IMR-90 (cell line): ENCODE data around the gene DMAC1. TPM values are rescaled to one million over a fixed set of nuclear protein-coding genes. Genes with fewer than 3 reads are reported as not detected.

ENCODE experiments used
- ATAC-seq: fragments of 200-7000 bp; cut with Tn5 transposase; 2 replicates; pipeline ENCODE4 v1.9.1; 2020; ENCODE audit warnings: low read depth, mild to moderate bottlenecking, moderate library complexity
- BruUV-seq: library from RNA; stranded (reverse); fragments of 400-500 nt; replicated peaks from 2 replicates; lab custom pipeline; 2021; lab: Mats Ljungman, UMichigan
- CTCF ChIA-PET: fragments of 300-600 bp; formaldehyde crosslinking; extraction: SDS; loops from one replicate; lab custom pipeline; 2021; ENCODE audit warnings: antibody characterized with exemption; lab: Yijun Ruan, JAX
- POLR2A ChIA-PET: fragments of 300-600 bp; sonication (Branson Sonifier 250); formaldehyde crosslinking; loops from one replicate; lab custom pipeline; 2022; ENCODE audit warnings: antibody characterized with exemption; ENCODE audit not compliant: unreplicated experiment; lab: Charles Lee
- DNase-seq: peaks from one replicate; pipeline ENCODE4 v3.0.0; 2013
- H2AFZ ChIP-seq: replicated peaks from 2 replicates; pipeline ENCODE3; 2013; ENCODE audit warnings: low read length, mild to moderate bottlenecking; ENCODE audit not compliant: poor library complexity
- H2AK5ac ChIP-seq: 2 replicates; pipeline ENCODE4 v1.6.1; 2013; ENCODE audit warnings: low read depth, low read length, inconsistent platforms
- H2AK9ac ChIP-seq: replicated peaks from 2 replicates; pipeline ENCODE3; 2013; ENCODE audit warnings: mild to moderate bottlenecking, low read depth, low read length, moderate library complexity; ENCODE audit not compliant: poor library complexity
- H2BK120ac ChIP-seq: 2 replicates; pipeline ENCODE4 v1.6.1; 2013; ENCODE audit warnings: low read depth, low read length, inconsistent platforms
- H2BK15ac ChIP-seq: 3 replicates; pipeline ENCODE4 v1.6.1; 2013; ENCODE audit warnings: low read depth, low read length, inconsistent platforms
- H2BK20ac ChIP-seq: 2 replicates; pipeline ENCODE4 v1.6.1; 2013; ENCODE audit warnings: low read depth, mild to moderate bottlenecking, inconsistent platforms, low read length, moderate library complexity
- H2BK5ac ChIP-seq: 2 replicates; pipeline ENCODE4 v1.6.1; 2013; ENCODE audit warnings: mild to moderate bottlenecking, low read depth, low read length, inconsistent platforms; ENCODE audit not compliant: poor library complexity, severe bottlenecking
- H3K14ac ChIP-seq: replicated peaks from 2 replicates; pipeline ENCODE4 v1.6.1; 2013; ENCODE audit warnings: low read depth, low read length, inconsistent platforms
- H3K18ac ChIP-seq: 2 replicates; pipeline ENCODE4 v1.6.1; 2013; ENCODE audit warnings: low read depth, low read length, control low read depth
- H3K23ac ChIP-seq: 2 replicates; pipeline ENCODE4 v1.6.1; 2013; ENCODE audit warnings: low read depth, low read length, inconsistent platforms
- H3K27ac ChIP-seq: 2 replicates; pipeline ENCODE4 v1.5.1; 2013; ENCODE audit warnings: mild to moderate bottlenecking, control low read depth, low read length; ENCODE audit not compliant: insufficient read depth
- H3K27me3 ChIP-seq: 2 replicates; pipeline ENCODE4 v1.6.1; 2013; ENCODE audit warnings: low read length; ENCODE audit not compliant: control insufficient read depth, insufficient read depth
- H3K36me3 ChIP-seq: 2 replicates; pipeline ENCODE4 v1.6.1; 2013; ENCODE audit warnings: low read length, mixed read lengths; ENCODE audit not compliant: control insufficient read depth, insufficient read depth
- H3K4ac ChIP-seq: 2 replicates; pipeline ENCODE4 v1.6.1; 2013; ENCODE audit warnings: low read depth, low read length, inconsistent platforms
- H3K4me1 ChIP-seq: 2 replicates; pipeline ENCODE4 v1.6.1; 2013; ENCODE audit warnings: low read length, mixed read lengths; ENCODE audit not compliant: control insufficient read depth, insufficient read depth
- H3K4me2 ChIP-seq: 2 replicates; pipeline ENCODE4 v1.6.1; 2013; ENCODE audit warnings: low read depth, mild to moderate bottlenecking, control low read depth, low read length, moderate library complexity
- H3K4me3 ChIP-seq: 2 replicates; pipeline ENCODE4 v1.5.1; 2013; ENCODE audit warnings: low read depth, mild to moderate bottlenecking, control low read depth, low read length, moderate library complexity; ENCODE audit not compliant: insufficient read depth
- H3K56ac ChIP-seq: 2 replicates; pipeline ENCODE4 v1.6.1; 2013; ENCODE audit warnings: low read length, inconsistent platforms; ENCODE audit not compliant: insufficient read depth; ENCODE audit errors: extremely low read depth
- H3K79me1 ChIP-seq, 2 experiments: 2 replicates each; pipeline ENCODE4 v1.6.1; 2013; ENCODE audit warnings: low read length in 2 of 2, inconsistent platforms in 1 of 2, low read depth in 1 of 2
- H3K9ac ChIP-seq: 2 replicates; pipeline ENCODE4 v1.6.1; 2013; ENCODE audit warnings: low read depth, low read length, control low read depth
- H3K9me1 ChIP-seq: 2 replicates; pipeline ENCODE4 v1.6.1; 2013; ENCODE audit warnings: low read length, inconsistent platforms; ENCODE audit not compliant: insufficient read depth
- H3K9me3 ChIP-seq: 2 replicates; pipeline ENCODE4 v1.6.1; 2013; ENCODE audit warnings: low read length; ENCODE audit not compliant: control insufficient read depth, insufficient read depth
- H4K20me1 ChIP-seq: 2 replicates; pipeline ENCODE4 v1.6.1; 2013; ENCODE audit warnings: low read length, inconsistent platforms; ENCODE audit not compliant: insufficient read depth
- H4K5ac ChIP-seq: 2 replicates; pipeline ENCODE4 v1.6.1; 2013; ENCODE audit warnings: mild to moderate bottlenecking, low read depth, low read length, control low read depth
- H4K8ac ChIP-seq, 2 experiments: 2 replicates each; pipeline ENCODE4 v1.6.1; 2013; ENCODE audit warnings: low read depth in 2 of 2, low read length in 2 of 2, control low read depth in 1 of 2, inconsistent platforms in 1 of 2
- H4K91ac ChIP-seq: 2 replicates; pipeline ENCODE4 v1.6.1; 2013; ENCODE audit warnings: low read depth, low read length, inconsistent platforms; ENCODE audit not compliant: insufficient read depth
- MXI1 ChIP-seq: IDR thresholded peaks from 2 replicates; pipeline ENCODE4 v1.6.1; 2012; ENCODE audit warnings: low read depth, mild to moderate bottlenecking, low read length, moderate library complexity, borderline replicate concordance
- POLR2A ChIP-seq: IDR thresholded peaks from 2 replicates; pipeline ENCODE4 v1.6.1; 2012; ENCODE audit warnings: mild to moderate bottlenecking, low read depth, low read length
- RAD21 ChIP-seq: IDR thresholded peaks from 2 replicates; pipeline ENCODE4 v1.6.1; 2012; ENCODE audit warnings: low read length, improper control_type of control experiment
- WGBS, 2 experiments: methylation state at CpG; one replicate each; pipeline versions ENCODE4 v1.1.5 to v1.1.7; 2013; ENCODE audit warnings: missing lambda C conversion rate in 2 of 2; ENCODE audit not compliant: insufficient read length in 1 of 2; ENCODE audit errors: extremely low coverage in 2 of 2; 5-methylcytosine and 5-hydroxymethylcytosine counted together
- dilution Hi-C: fragments of 300-500 bp; cut with HindIII; formaldehyde crosslinking; loops from one replicate; pipeline ENCODE4 v1.14.3; 2018; ENCODE audit warnings: low sequenced_read_pairs; ENCODE audit not compliant: unreplicated experiment
- in situ Hi-C: fragments of 300-500 bp; cut with MboI; formaldehyde crosslinking; loops from 3 replicates; pipeline ENCODE4 v1.14.3; 2019; ENCODE audit warnings: low sequenced_read_pairs, inconsistent platforms, mixed read lengths
- intact Hi-C: fragments of 100-400 bp; cut with micrococcal nuclease; formaldehyde crosslinking; loops from 2 replicates; pipeline ENCODE4 v1.10.0; 2022
- polyA plus RNA-seq, 3 experiments: library from polyadenylated mRNA; depleted of rRNA; stranded (reverse); fragments of >200 nt; gene quantifications; 2 replicates each; pipeline ENCODE4 v1.2.3, GENCODE V29; 2012; ENCODE audit warnings: low replicate concordance in 1 of 3
- total RNA-seq: library from RNA; depleted of rRNA; stranded (reverse); fragments of >200 nt; gene quantifications from 2 replicates; pipeline ENCODE4 v1.2.3, GENCODE V29; 2012
- TF ChIP-seq, protein P1 (sequence below): conservative IDR thresholded peaks from 2 replicates; pipeline ENCODE4 v1.5.1; 2012; ENCODE audit warnings: mild to moderate bottlenecking, low read depth, low read length, improper control_type of control experiment

DMAC1 gene
- total and polyA plus RNA-seq, 2 of the 4 experiments (the other 2 are of a cell fraction): 8.1 to 14.5 TPM

DNA sequence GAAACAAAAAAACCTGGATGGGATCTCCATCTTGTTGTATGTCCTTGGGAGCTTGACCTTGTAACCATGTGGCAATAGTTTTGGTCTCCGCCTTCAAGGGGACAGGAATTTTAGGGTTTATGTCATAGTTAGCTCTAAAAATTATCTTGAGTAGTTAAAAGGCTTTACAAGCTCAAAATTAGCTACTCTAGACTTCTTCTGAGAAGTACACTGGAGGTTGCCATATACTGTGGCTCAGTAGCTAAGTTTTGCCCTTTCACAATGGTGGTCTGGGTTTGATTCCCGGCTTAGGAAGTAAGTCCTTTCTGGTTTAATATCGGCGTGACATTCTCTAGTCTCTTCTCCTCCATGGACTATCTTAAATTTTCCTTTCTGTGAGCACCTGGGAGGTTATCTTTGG lies 48.9 kb upstream of the DMAC1 start:
- no peaks in the 10 kb centered on the region for H3K9me3 ChIP-seq
- in situ Hi-C loops: no loop called here
- no CpG with 5 or more reads among the region's 4 CpGs for WGBS, 2 experiments

More for the DNA sequence above, 48.9 kb upstream of the DMAC1 start:
- Histone ChIP-seq H2AK9ac (no peak overlapping the region), H3K4me1 (no peaks in the 10 kb centered on the region), H3K36me3 (no peaks in the 10 kb centered on the region), H3K4ac (no peak overlapping the region), H2BK120ac (no peak overlapping the region), H3K27me3 (no peaks in the 10 kb centered on the region), H3K4me3 (no peak overlapping the region), H3K9ac (no peak overlapping the region), H4K20me1 (no peaks in the 10 kb centered on the region), H4K5ac (no peak overlapping the region), H3K23ac (no peak overlapping the region), H2BK5ac (no peak overlapping the region), H4K91ac (no peak overlapping the region), H2AFZ (no peak overlapping the region), H3K14ac (no peak overlapping the region), H3K79me1 (no peaks in the 10 kb centered on the region), H3K4me2 (no peak overlapping the region), H2BK15ac (no peak overlapping the region), H3K56ac (no peak overlapping the region), H3K27ac (no peak overlapping the region), H3K9me1 (no peaks in the 10 kb centered on the region), H2AK5ac (no peak overlapping the region), H3K18ac (no peak overlapping the region), H2BK20ac (no peak overlapping the region), H4K8ac (no peak overlapping the region)
- dilution Hi-C loops: no loop called here
- BruUV-seq: no TSS peak
- POLR2A ChIA-PET: no interaction called here
- CTCF ChIA-PET: interaction anchor here (0.6 kb wide), 1 partner anchor 350 kb away, joined by 3 read pairs; no protein-coding TSS in a partner anchor
- ATAC-seq (no peak), DNase-seq (no peak)
- intact Hi-C loops: no loop called here
- TF ChIP-seq, protein P1, sequence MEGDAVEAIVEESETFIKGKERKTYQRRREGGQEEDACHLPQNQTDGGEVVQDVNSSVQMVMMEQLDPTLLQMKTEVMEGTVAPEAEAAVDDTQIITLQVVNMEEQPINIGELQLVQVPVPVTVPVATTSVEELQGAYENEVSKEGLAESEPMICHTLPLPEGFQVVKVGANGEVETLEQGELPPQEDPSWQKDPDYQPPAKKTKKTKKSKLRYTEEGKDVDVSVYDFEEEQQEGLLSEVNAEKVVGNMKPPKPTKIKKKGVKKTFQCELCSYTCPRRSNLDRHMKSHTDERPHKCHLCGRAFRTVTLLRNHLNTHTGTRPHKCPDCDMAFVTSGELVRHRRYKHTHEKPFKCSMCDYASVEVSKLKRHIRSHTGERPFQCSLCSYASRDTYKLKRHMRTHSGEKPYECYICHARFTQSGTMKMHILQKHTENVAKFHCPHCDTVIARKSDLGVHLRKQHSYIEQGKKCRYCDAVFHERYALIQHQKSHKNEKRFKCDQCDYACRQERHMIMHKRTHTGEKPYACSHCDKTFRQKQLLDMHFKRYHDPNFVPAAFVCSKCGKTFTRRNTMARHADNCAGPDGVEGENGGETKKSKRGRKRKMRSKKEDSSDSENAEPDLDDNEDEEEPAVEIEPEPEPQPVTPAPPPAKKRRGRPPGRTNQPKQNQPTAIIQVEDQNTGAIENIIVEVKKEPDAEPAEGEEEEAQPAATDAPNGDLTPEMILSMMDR: no peak
- TF ChIP-seq RAD21 (no peak), POLR2A (no peak), MXI1 (no peak)
